Kidney (tissue), 14 donors: Measurements from ENCODE around the gene DYNC1H1. TPM values are rescaled to one million over a fixed set of nuclear protein-coding genes. Genes with fewer than 3 reads are reported as not detected.

ENCODE experiments used
- DNase-seq, 5 donors: peaks; one replicate each; pipeline ENCODE4 v3.0.0-alpha.2; 2013 to 2020
- FAIRE-seq: peaks from 2 replicates; lab custom pipeline; 2012; peaks lifted over from hg19 to GRCh38; lab: Jason Lieb, UNC
- H3K27ac ChIP-seq, 2 donors: one replicate each; pipeline ENCODE4 v1.7.0; 2013; ENCODE audit warnings: low read depth in 2 of 2, low read length in 2 of 2, inconsistent platforms in 1 of 2
- H3K27me3 ChIP-seq: one replicate; pipeline ENCODE4 v1.7.1; 2013; ENCODE audit warnings: low read length, inconsistent platforms; ENCODE audit not compliant: control insufficient read depth, insufficient read depth
- H3K36me3 ChIP-seq, 3 donors: one replicate each; pipeline versions ENCODE4 v1.7.0 to v1.7.1; 2013; ENCODE audit warnings: low read length in 3 of 3, control low read depth in 1 of 3, inconsistent platforms in 1 of 3; ENCODE audit not compliant: insufficient read depth in 3 of 3, control insufficient read depth in 2 of 3
- H3K4me1 ChIP-seq, 3 donors: one replicate each; pipeline versions ENCODE4 v1.7.0 to v1.7.1; 2013; ENCODE audit warnings: low read length in 3 of 3, inconsistent platforms in 1 of 3, low read depth in 1 of 3; ENCODE audit not compliant: control insufficient read depth in 2 of 3, insufficient read depth in 2 of 3
- H3K4me3 ChIP-seq, 3 donors: one replicate each; pipeline versions ENCODE4 v1.7.0 to v1.8.1; 2013; ENCODE audit warnings: low read length in 3 of 3, control low read depth in 1 of 3, inconsistent platforms in 1 of 3
- H3K9ac ChIP-seq, 3 donors: one replicate each; pipeline versions ENCODE4 v1.7.0 to v1.7.1; 2013; ENCODE audit warnings: low read length in 3 of 3, control low read depth in 1 of 3, inconsistent platforms in 1 of 3
- H3K9me3 ChIP-seq, 3 donors: one replicate each; pipeline versions ENCODE4 v1.7.0 to v1.7.1; 2013; ENCODE audit warnings: low read length in 3 of 3, control low read depth in 1 of 3, inconsistent platforms in 1 of 3; ENCODE audit not compliant: control insufficient read depth in 2 of 3, insufficient read depth in 1 of 3
- CTCF ChIP-seq: IDR thresholded peaks from 3 replicates; pipeline ENCODE4 v1.5.1; 2012; ENCODE audit warnings: mild to moderate bottlenecking, moderate library complexity, borderline replicate concordance; ENCODE audit not compliant: insufficient read depth; ENCODE audit errors: extremely low read depth
- intact Hi-C: fragments of 100-400 bp; cut with DNase I; formaldehyde crosslinking; loops from one replicate; pipeline ENCODE4 v1.11.1; 2022
- polyA plus RNA-seq: library from polyadenylated mRNA; stranded (reverse); fragments of 350-450 nt; fragmentation: Illumina TruSeq; extraction: RNeasy Lipid Tissue Mini Kit (QIAGEN cat#74804); gene quantifications from one replicate; pipeline ENCODE4 v1.2.3, GENCODE V29; 2014; ENCODE audit warnings: low read depth, low replicate concordance; ENCODE audit not compliant: insufficient read depth
- total RNA-seq: library from RNA; stranded (reverse); fragmentation: NEBNext Ultra II Directional; extraction: Animal tissue kit (Norgen Biotek cat#: 25700); gene quantifications from one replicate; pipeline ENCODE4 v1.2.1, GENCODE V29; 2021
- donor health status: control.
- donor health status: control.
- donor health status: control.
- donor health status: control.
- donor health status: control.
- donor health status: DM: yes; HTN: yes; CAD: no.
- donor health status: Normal renal cell carcinoma (clear cell type).

The DYNC1H1 gene
- total and polyA plus RNA-seq, 2 donors from 2014 or later = 132 to 390 TPM

GRCh38 chr14:102090713-102091112 lies 126.3 kb downstream of the DYNC1H1 start:
- DNase-seq = no peak
- no peak overlapping the region for H3K27ac ChIP-seq
- peaks cover 0 to 1% (median 0%) of the 10 kb centered on the region in 3 donors for H3K36me3 ChIP-seq
- intact Hi-C loops = no loop called here
- H3K27me3 ChIP-seq = no peaks in the 10 kb centered on the region
- no peak overlapping the region for H3K4me3 ChIP-seq
- H3K4me1 ChIP-seq = peaks cover 0 to 8% (median 4%) of the 10 kb centered on the region in 3 donors
- no peak for TF ChIP-seq CTCF
- H3K9me3 ChIP-seq = no peaks in the 10 kb centered on the region
- no peak overlapping the region for H3K9ac ChIP-seq
- FAIRE-seq = no peak

- no peak overlapping the region for H3K9ac ChIP-seq
- no peaks in the 10 kb centered on the region for H3K36me3 ChIP-seq
- no peaks in the 10 kb centered on the region for H3K27me3 ChIP-seq
- FAIRE-seq (no peak), DNase-seq (no peak)
- no peak overlapping the region for H3K4me3 ChIP-seq
- peaks cover 0 to 16% (median 9%) of the 10 kb centered on the region in 3 donors for H3K4me1 ChIP-seq
- no peak for TF ChIP-seq CTCF
- intact Hi-C loops = no loop called here
- no peak overlapping the region for H3K27ac ChIP-seq
- H3K9me3 ChIP-seq = no peaks in the 10 kb centered on the region
Measured at GRCh38 chr14:102092806-102093205, 128.4 kb downstream of the DYNC1H1 start.

- H3K4me1 ChIP-seq = peaks cover 0 to 8% (median 5%) of the 10 kb centered on the region in 3 donors
- H3K27me3 ChIP-seq = no peaks in the 10 kb centered on the region
- H3K27ac ChIP-seq = no peak overlapping the region
- H3K9me3 ChIP-seq = no peaks in the 10 kb centered on the region
- intact Hi-C loops = no loop called here
- H3K36me3 ChIP-seq = no peaks in the 10 kb centered on the region
- DNase-seq (no peak), FAIRE-seq (no peak)
- TF ChIP-seq CTCF = no peak
- no peak overlapping the region for H3K4me3 ChIP-seq
- H3K9ac ChIP-seq = no peak overlapping the region
Measured at GRCh38 chr14:102094101-102094500, 129.7 kb downstream of the DYNC1H1 start.
